H9 (cell line): ENCODE measurements around the gene DIS3L2. TPM values are rescaled to one million over a fixed set of nuclear protein-coding genes. Genes with fewer than 3 reads are reported as not detected.

Experiments used
- DNase-seq: peaks from one replicate; pipeline ENCODE4 v3.0.0-alpha.2; 2017
- H2AFZ ChIP-seq: one replicate; pipeline ENCODE4 v1.6.1; 2013; ENCODE audit warnings: mild to moderate bottlenecking, low read length, control low read depth, moderate library complexity
- H2AK5ac ChIP-seq: 2 replicates; pipeline ENCODE4 v1.6.1; 2013; ENCODE audit warnings: low read length, control low read depth, mixed read lengths; ENCODE audit not compliant: insufficient read length
- H2BK120ac ChIP-seq: one replicate; pipeline ENCODE4 v1.6.1; 2013; ENCODE audit warnings: low read depth, mild to moderate bottlenecking, low read length, control low read depth, inconsistent platforms; ENCODE audit not compliant: poor library complexity, severe bottlenecking
- H2BK12ac ChIP-seq: 2 replicates; pipeline ENCODE4 v1.6.1; 2013; ENCODE audit warnings: low read length, control low read depth, mixed read lengths, low read depth; ENCODE audit not compliant: insufficient read length
- H2BK15ac ChIP-seq: 2 replicates; pipeline ENCODE4 v1.6.1; 2013; ENCODE audit warnings: low read depth, low read length, control low read depth
- H2BK20ac ChIP-seq: one replicate; pipeline ENCODE4 v1.6.1; 2013; ENCODE audit warnings: low read depth, mild to moderate bottlenecking, low read length, control low read depth, inconsistent platforms; ENCODE audit not compliant: poor library complexity, severe bottlenecking
- H2BK5ac ChIP-seq: 2 replicates; pipeline ENCODE4 v1.6.1; 2013; ENCODE audit warnings: low read length, control low read depth, mixed read lengths; ENCODE audit not compliant: insufficient read length
- H3K14ac ChIP-seq: 2 replicates; pipeline ENCODE4 v1.6.1; 2013; ENCODE audit warnings: low read length, control low read depth; ENCODE audit not compliant: insufficient read depth
- H3K18ac ChIP-seq: 2 replicates; pipeline ENCODE4 v1.6.1; 2013; ENCODE audit warnings: low read depth, mild to moderate bottlenecking, mixed read lengths, low read length, control low read depth; ENCODE audit not compliant: insufficient read length
- H3K23ac ChIP-seq: 2 replicates; pipeline ENCODE4 v1.6.1; 2013; ENCODE audit warnings: low read length, control low read depth, mixed read lengths, low read depth; ENCODE audit not compliant: insufficient read length
- H3K23me2 ChIP-seq: 2 replicates; pipeline ENCODE4 v1.6.1; 2013; ENCODE audit warnings: low read depth, mild to moderate bottlenecking, mixed read lengths, low read length, control low read depth; ENCODE audit not compliant: insufficient read length, poor library complexity, severe bottlenecking
- H3K27ac ChIP-seq: 2 replicates; pipeline ENCODE4 v1.5.1; 2013; ENCODE audit warnings: low read length, control low read depth, mixed read lengths, low read depth; ENCODE audit not compliant: insufficient read length
- H3K27me3 ChIP-seq: 2 replicates; pipeline ENCODE4 v1.6.1; 2013; ENCODE audit warnings: low read length, control low read depth, inconsistent platforms; ENCODE audit not compliant: insufficient read depth
- H3K4ac ChIP-seq: 2 replicates; pipeline ENCODE4 v1.6.1; 2013; ENCODE audit warnings: low read depth, mild to moderate bottlenecking, control low read depth, inconsistent platforms, low read length, moderate library complexity
- H3K4me1 ChIP-seq: 2 replicates; pipeline ENCODE4 v1.6.1; 2013; ENCODE audit warnings: low read length, control low read depth, inconsistent platforms; ENCODE audit not compliant: insufficient read depth
- H3K4me2 ChIP-seq: 2 replicates; pipeline ENCODE4 v1.6.1; 2013; ENCODE audit warnings: low read length, control low read depth, mixed read lengths; ENCODE audit not compliant: insufficient read length, insufficient read depth
- H3K56ac ChIP-seq: 2 replicates; pipeline ENCODE4 v1.6.1; 2013; ENCODE audit warnings: low read depth, mild to moderate bottlenecking, mixed read lengths, low read length, control low read depth; ENCODE audit not compliant: insufficient read length
- H3K79me1 ChIP-seq: 2 replicates; pipeline ENCODE4 v1.6.1; 2013; ENCODE audit warnings: low read depth, mild to moderate bottlenecking, moderate library complexity, low read length, control low read depth, inconsistent platforms; ENCODE audit not compliant: insufficient read depth, poor library complexity, severe bottlenecking
- H3K79me2 ChIP-seq: 2 replicates; pipeline ENCODE4 v1.6.1; 2013; ENCODE audit warnings: low read length, control low read depth, inconsistent platforms; ENCODE audit not compliant: insufficient read depth
- H3K9ac ChIP-seq: 2 replicates; pipeline ENCODE4 v1.6.1; 2013; ENCODE audit warnings: low read length, control low read depth, mixed read lengths; ENCODE audit not compliant: insufficient read length; ENCODE audit errors: extremely low read depth
- H3K9me3 ChIP-seq: one replicate; pipeline ENCODE4 v1.6.1; 2013; ENCODE audit warnings: low read depth, low read length, inconsistent platforms; ENCODE audit not compliant: control insufficient read depth
- H3T11ph ChIP-seq: one replicate; pipeline ENCODE4 v1.6.1; 2013; ENCODE audit warnings: mild to moderate bottlenecking, low read length, control low read depth, inconsistent platforms
- H4K20me1 ChIP-seq: one replicate; pipeline ENCODE4 v1.6.1; 2013; ENCODE audit not compliant: control insufficient read depth, insufficient read length, insufficient read depth
- H4K5ac ChIP-seq: 2 replicates; pipeline ENCODE4 v1.6.1; 2013; ENCODE audit warnings: low read depth, mild to moderate bottlenecking, mixed read lengths, low read length, control low read depth; ENCODE audit not compliant: insufficient read length
- H4K8ac ChIP-seq: replicated peaks from 2 replicates; pipeline ENCODE4 v1.6.1; 2013; ENCODE audit warnings: low read length, control low read depth, mixed read lengths, low read depth; ENCODE audit not compliant: insufficient read length
- H4K91ac ChIP-seq: 2 replicates; pipeline ENCODE4 v1.6.1; 2013; ENCODE audit warnings: low read depth, mild to moderate bottlenecking, moderate library complexity, mixed read lengths, low read length, control low read depth; ENCODE audit not compliant: insufficient read length
- H3K27ac Mint-ChIP-seq, 3 experiments: 2 replicates in 2 of 3; 3 replicates in 1 of 3; pipeline ENCODE4 v1.8.0; 2020 to 2021; ENCODE audit warnings: mixed read lengths in 3 of 3, mild to moderate bottlenecking in 1 of 3, moderate library complexity in 1 of 3
- H3K27me3 Mint-ChIP-seq: 2 replicates; pipeline ENCODE4 v1.8.0; 2021; ENCODE audit warnings: low read depth, mild to moderate bottlenecking, moderate library complexity, mixed read lengths
- H3K36me3 Mint-ChIP-seq, 3 experiments: 2 replicates in 2 of 3; 3 replicates in 1 of 3; pipeline ENCODE4 v1.8.0; 2020 to 2021; ENCODE audit warnings: low read depth in 3 of 3, mixed read lengths in 3 of 3; ENCODE audit not compliant: insufficient read depth in 1 of 3
- H3K4me1 Mint-ChIP-seq, 2 experiments: 2 replicates each; pipeline ENCODE4 v1.8.0; 2020; ENCODE audit warnings: mixed read lengths in 2 of 2
- H3K4me3 Mint-ChIP-seq, 2 experiments: 2 replicates in 1 of 2; 3 replicates in 1 of 2; pipeline ENCODE4 v1.8.0; 2020 to 2021; ENCODE audit warnings: mild to moderate bottlenecking in 2 of 2, mixed read lengths in 2 of 2, moderate library complexity in 1 of 2
- H3K9me3 Mint-ChIP-seq, 2 experiments: 2 replicates in 1 of 2; 3 replicates in 1 of 2; pipeline ENCODE4 v1.8.0; 2020; ENCODE audit warnings: mild to moderate bottlenecking in 2 of 2, mixed read lengths in 2 of 2, moderate library complexity in 1 of 2
- CTCF ChIP-seq: fragments of 200-600 bp; sonication (generic); conservative IDR thresholded peaks from 3 replicates; pipeline ENCODE4 v1.8.0; 2021; ENCODE audit warnings: antibody characterized with exemption, mild to moderate bottlenecking
- WGBS: extraction: QIAGEN DNeasy Blood & Tissue Kit; methylation state at CpG from one replicate; pipeline ENCODE4 v1.1.7; 2013; ENCODE audit warnings: missing lambda C conversion rate, low lambda C conversion rate, mixed read lengths; ENCODE audit not compliant: insufficient read length; ENCODE audit errors: extremely low coverage; 5-methylcytosine and 5-hydroxymethylcytosine counted together
- total RNA-seq: library from RNA; stranded (reverse); gene quantifications from 2 replicates; pipeline ENCODE4 v1.2.1, GENCODE V29; 2021

The DIS3L2 gene
- total RNA-seq, 1 experiment from 2014 or later = 28.1 TPM

GRCh38 chr2:232038881-232039485 lies 77.5 kb downstream of the DIS3L2 start:
- DNase-seq = no peak
- no peak overlapping the region for H3K23ac ChIP-seq
- TF ChIP-seq CTCF = no peak
- no peaks in the 10 kb centered on the region for H3K27me3 Mint-ChIP-seq
- H3K27me3 ChIP-seq = no peaks in the 10 kb centered on the region
- no peaks in the 10 kb centered on the region for H3K79me1 ChIP-seq
- no peak overlapping the region for H2BK120ac ChIP-seq
- H3K4me1 ChIP-seq = peaks cover 4% of the 10 kb centered on the region; the same call in 1 of the 2 replicates
- no peak overlapping the region for H3K27ac ChIP-seq
- H3K4me3 Mint-ChIP-seq = no peak overlapping the region
- H2BK15ac ChIP-seq = no peak overlapping the region
- H2AFZ ChIP-seq = no peak overlapping the region
- H3K9me3 ChIP-seq = no peaks in the 10 kb centered on the region
- H2BK20ac ChIP-seq = no peak overlapping the region
- no peak overlapping the region for H2BK5ac ChIP-seq
- H3K4ac ChIP-seq = no peak overlapping the region
- no peak overlapping the region for H4K8ac ChIP-seq
- no peak overlapping the region for H2BK12ac ChIP-seq
- H2AK5ac ChIP-seq = no peak overlapping the region
- H4K20me1 ChIP-seq = no peaks in the 10 kb centered on the region
- H3K14ac ChIP-seq = no peak overlapping the region
- no peaks in the 10 kb centered on the region for H3K79me2 ChIP-seq
- H3K9ac ChIP-seq = no peak overlapping the region
- no peak overlapping the region for H4K5ac ChIP-seq
- no peaks in the 10 kb centered on the region for H3K23me2 ChIP-seq
- peaks cover 15 to 21% of the 10 kb centered on the region in 2 experiments; a peak in 4 of 5 replicates for H3K9me3 Mint-ChIP-seq
- no peak overlapping the region for H4K91ac ChIP-seq
- no peak overlapping the region for H3K4me2 ChIP-seq
- peaks cover 13 to 15% of the 10 kb centered on the region in 2 experiments for H3K4me1 Mint-ChIP-seq
- H3K27ac Mint-ChIP-seq = no peak overlapping the region
- H3K18ac ChIP-seq = no peak overlapping the region
- WGBS = no CpG with 5 or more reads among the region's 7 CpGs
- H3K56ac ChIP-seq = no peak overlapping the region
- peaks cover 14 to 34% (median 29%) of the 10 kb centered on the region in 3 experiments; a peak in 6 of 7 replicates for H3K36me3 Mint-ChIP-seq
- no peak overlapping the region for H3T11ph ChIP-seq
